Epithelial cell of proximal tubule (primary cell): ENCODE data around the gene EVPLL. TPM values are rescaled to one million over a fixed set of nuclear protein-coding genes. Genes with fewer than 3 reads are reported as not detected.
"Not testable (repeated sequence)": the region's sequence is repeated elsewhere in the genome, so short reads cannot be mapped to it uniquely, and the experiment has no call there.

Source experiments
- DNase-seq: peaks from one replicate; pipeline ENCODE4 v3.0.0-alpha.2; 2011; ENCODE audit warnings: low read depth
- H3K4me3 ChIP-seq: 2 replicates; pipeline ENCODE4 v1.5.1; 2011; ENCODE audit warnings: low read depth, mild to moderate bottlenecking, low read length
- CTCF ChIP-seq: conservative IDR thresholded peaks from 2 replicates; pipeline ENCODE4 v1.5.1; 2012; ENCODE audit warnings: low read depth, mild to moderate bottlenecking, low read length
- total RNA-seq: library from RNA; depleted of rRNA; stranded (reverse); fragments of >200 nt; gene quantifications from 2 replicates; pipeline ENCODE4 v1.2.3, GENCODE V29; 2015

The EVPLL gene
- not detected in 2 replicates for total RNA-seq

- no peak for TF ChIP-seq CTCF
These were observed at the start of gene EVPLL for GRCh38 chr17:18377437-18378204. Gene EVPLL (plus strand): TSS chr17:18377778. CDS start chr17:18380938, 3,160 bp downstream.

GRCh38 chr17:18328643-18329204, 48.9 kb upstream of the EVPLL start:
- H3K4me3 ChIP-seq, result no peak overlapping the region
- DNase-seq, result no peak
- TF ChIP-seq CTCF, result no peak

More at GRCh38 chr17:18377437-18378204, at the start of gene EVPLL:
- no peak within 1 kb of the TSS for H3K4me3 ChIP-seq
- DNase-seq, result no peak

- DNase-seq, result no peak
- no peak for TF ChIP-seq CTCF
These were observed 45.7 kb upstream of the EVPLL start for GRCh38 chr17:18331879-18332278.

GRCh38 chr17:18332909-18333489, 44.6 kb upstream of the EVPLL start:
- DNase-seq, result no peak
- TF ChIP-seq CTCF, result no peak
- H3K4me3 ChIP-seq, result no peak overlapping the region

More at GRCh38 chr17:18331879-18332278, 45.7 kb upstream of the EVPLL start:
- no peak overlapping the region for H3K4me3 ChIP-seq

GRCh38 chr17:18338158-18338557, 39.4 kb upstream of the EVPLL start:
- not testable (repeated sequence) for DNase-seq, H3K4me3 ChIP-seq

- no peak for DNase-seq
- no peak overlapping the region for H3K4me3 ChIP-seq
- no peak for TF ChIP-seq CTCF
These were observed 37.6 kb upstream of the EVPLL start for GRCh38 chr17:18339933-18340332.

- TF ChIP-seq CTCF, result no peak
- no peak overlapping the region for H3K4me3 ChIP-seq
- DNase-seq, result no peak
These were observed 33.6 kb upstream of the EVPLL start for GRCh38 chr17:18344021-18344420.
